Breast epithelium (tissue), 3 donors: ENCODE measurements around the gene TRANK1.

ENCODE experiments used
- CTCF ChIP-seq, 3 donors: fragments of 450-650 bp; IDR thresholded peaks; one replicate each; pipeline ENCODE4 v1.5.1; 2016 to 2017; ENCODE audit warnings: antibody characterized with exemption in 3 of 3, mild to moderate bottlenecking in 3 of 3, moderate library complexity in 3 of 3
- POLR2A ChIP-seq: fragments of 450-650 bp; IDR thresholded peaks from one replicate; pipeline ENCODE4 v1.6.1; 2016; ENCODE audit warnings: antibody characterized with exemption, mild to moderate bottlenecking, moderate library complexity
- POLR2AphosphoS5 ChIP-seq, 3 donors: sonication (generic); formaldehyde crosslinking; IDR thresholded peaks; one replicate each; pipeline ENCODE4 v1.6.1; 2017; ENCODE audit warnings: antibody characterized with exemption in 3 of 3

GRCh38 chr3:36891701-36892160, 53.1 kb downstream of the TRANK1 start:
- TF ChIP-seq POLR2AphosphoS5 (IDR thresholded peaks at IDR 0.05) = no peak
- TF ChIP-seq CTCF (IDR thresholded peaks at IDR 0.05) = no peak
- TF ChIP-seq POLR2A = no peak
